ENCODE measurements around the gene NVL. TPM values are rescaled to one million over a fixed set of nuclear protein-coding genes. Genes with fewer than 3 reads are reported as not detected.

Gene NVL
- total RNA-seq, 1 experiment from 2014 or later, result 21.9 TPM

GRCh38 chr1:224219612-224220059 is 110.3 kb downstream of the NVL start:
- H3K79me2 ChIP-seq (ENCODE audit: insufficient read depth, low read length), result no peaks in the 10 kb centered on the region
- no peak overlapping the region for H3K4me2 ChIP-seq (ENCODE audit: low read length)
- H4K20me1 ChIP-seq (ENCODE audit: insufficient read depth), result no peaks in the 10 kb centered on the region
- RAD21 ChIA-PET (ENCODE audit: low non-redundant PET in 1 of 2, low total read pairs in 2 of 2, uncharacterized antibody in 2 of 2, unreplicated experiment in 2 of 2), result no interaction called here
- H3K9me2 ChIP-seq (ENCODE audit: insufficient read depth), result no peaks in the 10 kb centered on the region
- POLR2A ChIA-PET, result no interaction called here
- H3K36me3 ChIP-seq (ENCODE audit: control insufficient read depth in 1 of 2, insufficient read depth in 2 of 2, low read length in 2 of 2), result no peaks in the 10 kb centered on the region
- ATAC-seq, result no peak
- no peak overlapping the region for H3K9ac ChIP-seq (ENCODE audit: low read length)
- no TSS peak for BruUV-seq (replicated peaks)
- no peak overlapping the region for H3K4me3 ChIP-seq (replicated peaks in 1 of 2; ENCODE audit: low read depth in 1 of 2, low read length in 2 of 2)
- H3K27ac ChIP-seq (ENCODE audit: low read depth, low read length), result no peak overlapping the region
- TF ChIP-seq SRF (IDR thresholded peaks at IDR 0.05; ENCODE audit: low read depth) (no peak), ZFX (IDR thresholded peaks at IDR 0.05) (no peak), CTCF (IDR thresholded peaks at IDR 0.05 in 2 of 3, conservative IDR thresholded peaks at IDR 0.05 in 1 of 3; ENCODE audit: borderline replicate concordance in 1 of 3, insufficient read depth in 1 of 3, low read depth in 2 of 3, low read length in 2 of 3) (no peak)
- no peak overlapping the region for H2AFZ ChIP-seq (ENCODE audit: low read depth, low read length, poor library complexity, severe bottlenecking)
- H3K4me1 ChIP-seq (ENCODE audit: control insufficient read depth in 1 of 2, insufficient read depth in 2 of 2, low read length in 2 of 2), result 0 out of 4 replicates have a peak, but pooled peaks cover 0 to 2% of the 10 kb centered on the region in 2 experiments
- intact Hi-C loops (cut with micrococcal nuclease), result no loop called here
- H3K9me3 ChIP-seq (ENCODE audit: control insufficient read depth in 1 of 2, insufficient read depth in 1 of 2, low read depth in 1 of 2, low read length in 2 of 2), result no peaks in the 10 kb centered on the region
- CTCF ChIA-PET, result no interaction called here
- DNase-seq (ENCODE audit: low read depth, low spot score), result no peak
- H3K27me3 ChIP-seq (ENCODE audit: insufficient read depth, low read length), result no peaks in the 10 kb centered on the region

GRCh38 chr1:224219011-224219611 is 110.9 kb downstream of the NVL start:
- no peaks in the 10 kb centered on the region for H3K27me3 ChIP-seq (ENCODE audit: insufficient read depth, low read length)
- no peak overlapping the region for H3K4me3 ChIP-seq (replicated peaks in 1 of 2; ENCODE audit: low read depth in 1 of 2, low read length in 2 of 2)
- DNase-seq (ENCODE audit: low read depth, low spot score), result no peak
- H4K20me1 ChIP-seq (ENCODE audit: insufficient read depth), result no peaks in the 10 kb centered on the region
- no peaks in the 10 kb centered on the region for H3K9me2 ChIP-seq (ENCODE audit: insufficient read depth)
- no peak overlapping the region for H3K4me2 ChIP-seq (ENCODE audit: low read length)
- no peak overlapping the region for H2AFZ ChIP-seq (ENCODE audit: low read depth, low read length, poor library complexity, severe bottlenecking)
- no peaks in the 10 kb centered on the region for H3K36me3 ChIP-seq (ENCODE audit: control insufficient read depth in 1 of 2, insufficient read depth in 2 of 2, low read length in 2 of 2)
- H3K27ac ChIP-seq (ENCODE audit: low read depth, low read length), result no peak overlapping the region
- ChIA-PET RAD21 (ENCODE audit: low non-redundant PET in 1 of 2, low total read pairs in 2 of 2, uncharacterized antibody in 2 of 2, unreplicated experiment in 2 of 2) (no interaction called here), POLR2A (no interaction called here), CTCF (no interaction called here)
- no peaks in the 10 kb centered on the region for H3K9me3 ChIP-seq (ENCODE audit: control insufficient read depth in 1 of 2, insufficient read depth in 1 of 2, low read depth in 1 of 2, low read length in 2 of 2)
- H3K79me2 ChIP-seq (ENCODE audit: insufficient read depth, low read length), result no peaks in the 10 kb centered on the region
- intact Hi-C loops (cut with micrococcal nuclease), result no loop called here
- ATAC-seq, result no peak
- H3K9ac ChIP-seq (ENCODE audit: low read length), result no peak overlapping the region
- 0 out of 4 replicates have a peak, but pooled peaks cover 0 to 2% of the 10 kb centered on the region in 2 experiments for H3K4me1 ChIP-seq (ENCODE audit: control insufficient read depth in 1 of 2, insufficient read depth in 2 of 2, low read length in 2 of 2)
- BruUV-seq (replicated peaks), result no TSS peak
- no peak for TF ChIP-seq RAD21 (IDR thresholded peaks at IDR 0.05; ENCODE audit: low read depth)
- TF ChIP-seq SP1 (IDR thresholded peaks at IDR 0.05; ENCODE audit: low read depth), result no peak
- no peak for TF ChIP-seq TCF7L2 (IDR thresholded peaks at IDR 0.05; ENCODE audit: borderline replicate concordance, extremely low read depth, insufficient read depth, insufficient read length)
- no peak for TF ChIP-seq CTCF (IDR thresholded peaks at IDR 0.05 in 2 of 3, conservative IDR thresholded peaks at IDR 0.05 in 1 of 3; ENCODE audit: borderline replicate concordance in 1 of 3, insufficient read depth in 1 of 3, low read depth in 2 of 3, low read length in 2 of 3)
- no peak for TF ChIP-seq CBX3 (IDR thresholded peaks at IDR 0.05; ENCODE audit: low read depth)
- TF ChIP-seq REST (IDR thresholded peaks at IDR 0.05; ENCODE audit: low read depth), result no peak
- no peak for TF ChIP-seq ATF3 (IDR thresholded peaks at IDR 0.05)

Measured in HCT116 (cell line).